GM20431 (cell line): ENCODE results near the gene POU2F2.
"Not testable (repeated sequence)": the region's sequence is repeated elsewhere in the genome, so short reads cannot be mapped to it uniquely, and the experiment has no call there.

Source experiments
- in situ Hi-C: fragments of 300-500 bp; cut with MseI, MboI; formaldehyde crosslinking; loops from one replicate; pipeline ENCODE4 v1.15.0; 2020; ENCODE audit warnings: low sequenced_read_pairs; ENCODE audit not compliant: unreplicated experiment

Gene POU2F2

DNA sequence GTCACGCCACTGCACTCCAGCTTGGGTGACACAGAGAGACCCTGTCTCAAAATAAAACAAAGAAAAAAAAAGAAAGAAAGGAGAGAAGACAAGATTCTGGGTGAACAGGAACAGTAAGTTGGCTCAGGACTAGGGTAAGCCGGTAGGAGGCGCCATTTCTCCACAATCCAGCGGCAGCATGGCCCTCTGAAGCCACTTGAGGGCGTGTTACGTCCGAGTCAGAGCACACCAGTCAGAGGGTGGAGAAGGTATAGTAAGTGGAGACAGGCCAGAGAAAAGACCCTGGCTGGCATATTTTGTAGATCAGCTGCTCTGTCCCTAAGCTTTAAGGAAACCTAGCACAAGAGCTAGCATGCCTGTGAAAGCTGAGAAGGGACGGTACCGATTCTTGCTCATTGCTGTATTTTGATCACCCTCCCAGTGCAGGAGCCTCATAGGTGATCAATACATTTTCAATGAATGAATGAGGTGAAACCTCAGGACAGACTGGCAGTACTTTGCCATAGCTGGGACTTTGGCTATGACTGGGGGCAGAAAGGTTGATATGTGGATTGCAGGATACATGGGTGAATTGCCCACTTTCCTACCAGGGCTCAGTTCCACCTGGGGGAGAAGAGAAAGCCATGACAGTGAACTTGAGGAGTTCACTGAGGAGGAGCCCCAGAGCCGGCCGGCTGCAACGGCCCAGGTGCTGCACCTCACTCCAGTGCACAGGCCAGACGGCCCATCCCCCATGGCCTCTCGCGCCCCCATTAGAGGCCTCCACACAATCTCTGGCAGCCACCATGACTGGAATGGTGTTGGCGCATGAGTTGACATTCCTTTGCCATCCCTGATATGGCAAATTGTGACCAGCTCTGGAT, 23.5 kb downstream of the POU2F2 start:
- in situ Hi-C loops: no loop called here

DNA sequence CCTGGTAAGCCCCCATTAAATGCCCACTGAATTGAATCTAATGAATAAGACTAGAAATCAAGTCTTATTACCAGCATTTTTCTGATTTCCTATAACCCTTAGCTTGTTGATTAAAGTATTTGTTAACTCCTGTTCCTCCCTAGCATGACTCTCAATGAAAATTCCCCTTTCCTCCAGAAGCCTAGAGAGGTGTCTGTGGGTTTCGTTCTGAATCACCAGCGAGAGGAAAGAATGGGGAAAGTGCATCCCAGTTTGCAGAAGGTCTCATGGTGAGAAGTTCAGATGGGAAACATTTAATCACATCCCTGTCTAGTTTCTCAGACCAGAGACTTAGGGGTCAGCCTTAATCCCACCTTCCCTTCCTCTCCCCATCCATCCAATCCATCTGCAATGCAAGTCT, 26.9 kb downstream of the POU2F2 start:
- in situ Hi-C loops: no loop called here

DNA sequence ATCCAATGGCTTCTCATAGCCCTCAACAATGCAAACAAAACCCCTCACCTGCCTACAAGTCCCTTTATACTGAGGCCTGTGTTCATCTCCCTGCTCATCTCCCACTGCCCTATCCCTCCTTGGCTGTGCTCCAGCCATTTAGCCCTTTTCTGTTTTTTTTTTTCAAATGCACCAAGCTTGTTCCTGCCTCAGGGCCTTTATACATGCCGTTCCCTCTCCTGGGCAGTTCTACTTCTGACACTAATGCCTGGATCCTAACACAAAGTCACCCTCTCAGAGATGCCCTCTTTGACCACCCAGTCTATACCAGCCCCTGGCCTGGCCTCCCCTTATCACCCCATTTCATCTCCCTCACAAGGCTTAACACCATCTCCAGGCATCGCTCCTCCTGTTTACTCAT, 29.4 kb downstream of the POU2F2 start:
- in situ Hi-C loops: no loop called here

DNA sequence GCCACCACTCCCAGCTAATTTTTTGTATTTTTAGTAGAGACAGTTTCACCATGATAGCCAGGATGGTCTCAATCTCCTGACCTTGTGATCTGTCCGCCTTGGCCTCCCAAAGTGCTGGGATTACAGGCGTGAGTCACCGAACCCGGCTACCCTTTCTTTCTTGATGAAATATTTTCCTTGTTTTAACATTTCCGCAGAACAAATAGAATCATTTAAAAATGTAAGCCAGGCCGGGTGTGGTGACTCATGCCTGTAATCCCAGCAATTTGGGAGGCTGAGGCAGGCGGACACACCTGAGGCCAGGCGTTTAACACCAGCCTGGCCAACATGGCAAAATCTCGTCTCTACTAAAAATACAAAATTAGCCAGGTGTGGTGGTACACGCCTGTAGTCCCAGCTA, 32.0 kb downstream of the POU2F2 start:
- in situ Hi-C loops: not testable (repeated sequence)

DNA sequence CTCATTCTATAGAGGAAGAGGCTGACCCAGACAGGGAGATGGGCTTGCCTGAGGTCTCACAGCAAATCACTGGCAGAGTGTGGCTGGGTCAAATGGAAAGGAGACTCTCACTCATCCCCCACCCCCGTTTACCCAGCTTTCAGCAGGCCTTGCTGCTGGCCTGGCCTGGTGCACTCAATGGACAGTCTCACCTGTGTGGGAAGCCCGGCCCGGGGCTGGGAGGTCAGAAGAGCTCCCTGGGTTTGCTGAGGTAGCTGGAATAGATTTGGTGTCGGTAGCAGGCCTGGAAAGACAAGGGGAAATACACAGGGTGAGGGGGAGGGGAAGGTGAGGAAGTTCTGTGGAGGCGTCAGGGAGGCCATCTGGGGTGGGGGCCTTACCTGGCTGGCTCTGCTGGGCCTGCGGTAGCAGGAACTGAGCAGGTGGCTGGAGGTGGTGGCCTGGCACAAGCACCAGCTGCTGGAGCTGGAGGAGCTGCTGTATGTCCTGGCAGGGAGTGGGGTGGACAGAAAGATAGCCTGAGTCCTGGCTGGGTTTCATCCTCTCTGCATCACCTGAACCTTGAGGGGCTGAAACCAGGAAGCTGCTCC, 32.8 kb downstream of the POU2F2 start:
- in situ Hi-C loops: no loop called here

DNA sequence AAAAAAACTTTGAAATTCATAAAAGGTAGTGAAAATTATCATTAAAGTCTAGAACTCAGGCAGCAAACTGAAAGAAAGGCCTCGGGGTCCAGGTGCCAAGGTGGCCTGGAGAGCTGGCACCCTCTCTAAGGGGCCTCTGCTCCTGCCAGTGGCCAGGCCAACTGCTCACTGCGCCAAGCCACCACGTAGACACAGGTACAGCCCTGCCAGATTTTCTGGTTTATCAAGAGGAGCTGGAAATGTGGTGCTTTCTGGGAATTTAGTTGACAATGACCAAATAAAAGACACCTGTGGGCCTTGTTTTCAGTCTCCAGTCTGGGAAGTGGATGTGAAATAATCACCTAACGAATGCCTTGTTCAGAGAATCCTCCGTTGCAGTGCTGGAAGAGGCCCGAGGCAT, 33.5 kb downstream of the POU2F2 start:
- in situ Hi-C loops: no loop called here

DNA sequence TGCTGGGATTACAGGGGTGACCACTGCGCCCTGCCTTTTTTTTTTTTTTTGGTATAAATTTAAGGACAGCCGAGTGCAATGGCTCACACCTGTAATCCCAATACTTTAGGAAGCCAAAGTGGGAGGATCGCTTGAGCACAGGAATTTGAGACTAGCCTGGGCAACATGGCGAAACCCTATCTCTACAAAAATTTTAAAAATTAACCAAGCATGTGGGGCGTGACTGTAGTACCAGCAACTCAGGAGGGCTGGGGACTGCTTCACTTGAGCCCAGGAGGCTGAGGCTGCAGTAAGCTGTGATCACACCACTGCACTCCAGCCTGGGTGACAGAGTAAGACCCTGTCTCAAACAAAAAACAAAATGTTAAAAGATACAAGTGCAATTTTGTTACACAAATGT, 34.8 kb downstream of the POU2F2 start:
- in situ Hi-C loops: no loop called here

DNA sequence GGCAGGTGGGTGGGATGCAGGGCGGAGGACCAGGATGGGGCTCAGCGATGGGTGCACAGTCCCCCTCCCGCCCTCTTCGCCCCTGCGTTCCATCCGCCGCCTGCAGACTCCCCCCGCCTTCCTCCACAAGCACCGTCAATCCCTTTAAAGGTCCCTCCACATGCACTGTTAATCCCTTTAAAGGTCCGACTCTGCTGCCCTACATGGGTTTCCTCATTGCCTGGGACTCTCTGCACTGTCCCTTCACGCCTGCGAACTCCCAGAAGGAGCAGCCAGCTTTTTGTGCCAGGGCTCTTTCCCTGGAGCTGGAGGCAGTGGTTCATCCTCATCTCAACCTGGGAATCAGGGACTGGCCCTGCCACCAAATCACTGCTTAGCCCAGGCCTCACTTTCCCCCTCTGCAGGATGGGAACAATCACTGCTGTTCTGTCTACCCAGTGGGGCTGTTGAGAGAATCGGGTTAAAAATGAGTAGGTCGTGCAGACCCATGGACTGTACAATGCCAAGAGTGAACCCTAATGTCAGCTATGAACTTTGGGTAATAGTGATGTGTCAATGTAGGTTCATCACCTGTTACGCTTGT, 35.9 kb downstream of the POU2F2 start:
- in situ Hi-C loops: no loop called here

DNA sequence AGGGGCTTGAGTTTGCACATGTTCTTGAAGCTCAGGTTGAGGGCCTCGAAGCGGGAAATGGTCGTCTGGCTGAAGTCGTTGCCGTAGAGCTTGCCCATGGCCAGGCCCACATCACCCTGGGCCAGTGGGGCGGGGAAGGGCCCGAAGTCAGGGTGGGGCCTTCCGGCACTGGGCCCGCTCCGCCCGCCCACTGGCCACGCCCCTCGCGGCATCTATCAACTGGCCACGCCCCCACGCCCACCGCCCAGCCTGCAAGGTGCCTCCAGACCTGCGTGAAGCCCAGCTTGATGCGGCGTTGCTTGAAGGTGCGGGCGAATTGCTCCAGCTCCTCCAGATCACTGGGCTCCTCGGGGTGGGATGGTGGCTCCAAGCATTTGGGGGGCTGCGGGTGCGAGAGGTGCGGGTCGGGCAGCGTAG, 36.4 kb downstream of the POU2F2 start:
- in situ Hi-C loops: no loop called here

DNA sequence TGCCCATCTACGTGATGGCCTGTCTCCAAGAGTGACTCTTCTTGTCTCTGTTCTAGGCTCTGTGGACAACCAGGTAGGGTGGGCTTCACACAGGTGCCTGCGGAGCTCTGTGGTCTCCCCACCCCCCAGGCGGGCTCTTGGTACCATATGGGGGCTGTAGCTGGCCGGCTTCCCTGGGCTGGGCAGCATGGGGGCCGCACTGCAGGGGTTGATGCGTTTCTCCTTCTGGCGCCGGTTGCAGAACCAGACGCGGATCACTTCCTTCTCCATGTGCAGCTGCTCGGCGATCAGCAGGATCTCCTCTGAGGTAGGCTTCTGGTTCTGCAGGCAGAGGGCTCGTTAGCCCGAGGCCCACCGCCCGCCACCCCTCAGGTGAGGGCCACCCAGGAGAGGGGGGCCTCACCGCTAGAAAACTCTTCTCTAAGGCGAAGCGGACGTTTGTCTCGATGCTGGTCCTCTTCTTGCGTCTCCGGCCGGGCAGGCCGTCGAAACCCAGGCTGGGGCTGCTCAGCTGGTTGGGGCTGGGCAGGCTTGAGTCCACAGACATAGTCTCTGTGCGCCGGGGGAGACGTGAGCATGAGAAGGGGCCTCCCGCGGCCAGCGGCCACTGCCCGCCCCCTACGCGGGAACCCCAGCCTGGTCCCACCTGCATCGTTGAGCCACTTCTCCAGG, 37.0 kb downstream of the POU2F2 start:
- in situ Hi-C loops: no loop called here

DNA sequence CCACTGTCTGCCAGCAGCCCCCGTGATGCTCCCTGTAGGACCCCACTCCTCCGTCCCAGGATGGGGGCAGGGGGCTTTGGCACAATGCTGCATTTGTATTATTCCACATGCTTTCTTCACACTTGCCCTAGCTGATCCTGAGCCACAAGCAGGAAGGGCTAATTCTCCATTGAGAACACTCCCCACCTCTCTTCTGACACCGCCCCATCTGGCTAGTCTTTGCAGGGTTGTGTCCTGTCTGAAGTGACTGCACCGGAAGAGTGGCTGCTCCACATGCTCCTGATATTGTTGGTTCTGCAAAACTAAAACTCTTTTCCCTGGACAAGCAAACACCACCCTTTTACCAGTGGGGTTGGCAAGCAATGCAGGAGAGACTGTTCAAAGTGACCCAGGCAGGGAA, 38.3 kb downstream of the POU2F2 start:
- in situ Hi-C loops: no loop called here

DNA sequence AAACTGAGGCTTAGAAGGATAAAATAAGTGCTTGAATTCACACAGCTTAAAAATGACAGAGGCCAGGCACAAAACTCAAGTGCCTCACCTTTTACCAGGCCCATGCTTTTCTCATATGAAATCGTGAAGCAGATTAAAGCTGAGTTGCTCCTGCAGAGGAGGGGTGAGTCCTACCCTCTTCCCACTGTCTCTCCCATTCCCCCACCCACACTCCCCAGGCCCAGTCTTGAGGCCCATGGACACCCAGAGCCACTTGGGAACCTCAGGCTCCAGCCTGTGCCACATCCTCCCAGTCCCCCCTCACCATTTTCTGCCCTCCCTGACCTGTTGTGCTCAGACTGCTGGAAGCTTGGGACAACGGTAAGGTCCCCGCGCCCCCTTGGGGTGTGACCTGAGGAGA, 38.7 kb downstream of the POU2F2 start:
- in situ Hi-C loops: no loop called here

DNA sequence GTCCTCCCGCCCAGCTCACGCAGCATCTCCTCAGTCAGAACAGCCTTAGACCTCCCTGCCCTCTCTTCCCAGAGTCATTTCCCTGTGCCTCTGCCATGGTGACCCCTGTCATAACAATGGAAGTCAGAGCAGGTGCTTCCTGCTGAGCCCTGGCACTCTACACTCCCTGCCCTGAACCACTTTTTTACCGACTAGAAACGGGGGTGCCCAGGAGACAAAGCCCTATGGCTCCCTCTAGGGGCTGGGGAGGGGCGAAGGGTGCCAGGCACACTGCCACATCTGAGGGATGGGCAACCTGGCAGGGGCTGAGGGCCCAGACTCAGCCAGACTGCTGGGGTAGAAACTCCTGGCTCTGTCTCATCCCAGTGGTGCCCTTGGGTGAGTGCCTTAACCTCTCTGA, 39.9 kb downstream of the POU2F2 start:
- in situ Hi-C loops: no loop called here

DNA sequence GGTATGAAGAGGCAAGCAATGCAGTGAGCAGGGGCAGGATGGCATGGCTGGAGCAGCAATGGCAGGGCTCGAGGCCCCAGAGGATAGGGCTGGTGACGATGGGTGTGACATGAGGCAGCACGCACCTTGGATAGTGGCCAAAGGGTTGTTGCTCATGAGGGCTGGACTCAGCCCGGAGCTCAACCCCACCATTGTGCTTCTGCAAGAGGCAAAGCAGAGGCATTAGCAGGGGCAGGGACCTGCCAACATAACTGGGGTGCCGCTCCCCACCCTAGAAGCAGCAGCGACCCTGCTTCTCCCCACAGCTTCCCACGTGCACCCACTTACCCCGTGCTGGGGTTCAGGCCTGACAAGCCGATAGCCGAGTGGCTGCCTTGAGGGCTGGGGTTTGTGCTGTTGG, 40.5 kb downstream of the POU2F2 start:
- in situ Hi-C loops: no loop called here

DNA sequence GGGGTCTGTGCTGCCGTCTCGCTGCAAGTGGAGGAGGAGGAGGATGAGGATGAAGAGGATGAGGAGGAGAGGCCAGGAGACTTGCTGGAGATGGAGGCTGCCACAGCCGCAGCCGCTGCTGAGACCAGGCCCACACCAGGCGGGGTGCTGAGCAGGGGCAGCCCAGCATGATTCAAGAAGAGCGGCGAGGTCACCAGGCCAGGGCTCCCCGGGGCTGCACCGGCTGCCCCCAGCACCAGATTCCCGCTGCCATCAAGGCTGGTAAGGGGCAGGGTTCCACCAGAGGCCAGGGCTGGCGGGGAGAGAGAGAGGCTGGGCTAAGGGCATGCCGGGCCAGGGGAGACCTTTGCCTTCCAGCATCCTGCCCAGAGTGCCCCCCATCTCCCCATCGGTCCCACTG, 40.9 kb downstream of the POU2F2 start:
- in situ Hi-C loops: no loop called here

DNA sequence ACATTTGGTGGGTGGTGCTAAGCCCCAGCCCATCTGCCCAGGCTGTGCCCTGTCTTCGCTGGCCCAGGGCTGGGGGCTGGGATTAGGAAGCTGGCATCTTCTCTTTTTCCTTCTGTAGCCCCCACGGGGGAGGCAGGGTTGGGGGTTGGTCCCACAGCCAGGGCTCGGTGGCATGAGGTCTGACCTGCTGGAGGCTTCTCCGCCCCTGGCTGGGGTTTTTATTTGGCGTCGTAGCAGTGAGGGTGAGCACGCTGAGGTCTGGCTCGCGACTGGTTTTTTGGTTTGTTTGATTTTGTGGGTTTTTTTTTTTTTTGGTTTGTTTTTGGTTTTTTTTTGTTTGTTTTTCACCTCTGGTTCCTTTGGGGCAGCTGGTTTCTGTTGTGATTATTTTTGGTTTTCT, 41.6 kb downstream of the POU2F2 start:
- in situ Hi-C loops: no loop called here

DNA sequence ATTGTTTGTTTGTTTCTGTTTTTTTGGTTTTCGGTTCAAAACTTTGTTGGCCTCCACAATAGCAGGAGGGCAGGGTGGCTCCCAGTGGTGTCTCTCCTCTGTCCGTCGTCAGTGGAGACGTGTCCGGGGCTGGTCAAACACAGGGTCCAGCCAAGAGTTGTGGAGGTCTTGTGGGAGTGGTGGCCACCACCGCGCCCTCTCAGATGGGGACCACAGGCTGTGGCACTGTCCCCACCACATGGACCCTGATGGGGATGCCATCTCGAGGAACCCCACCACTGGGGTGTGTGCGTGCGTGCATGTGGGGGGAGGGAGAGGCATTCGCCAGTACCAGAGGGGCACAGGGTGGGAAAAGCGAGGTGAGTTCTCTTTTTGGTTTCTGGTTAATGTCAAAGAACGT, 42.5 kb downstream of the POU2F2 start:
- in situ Hi-C loops: no loop called here

DNA sequence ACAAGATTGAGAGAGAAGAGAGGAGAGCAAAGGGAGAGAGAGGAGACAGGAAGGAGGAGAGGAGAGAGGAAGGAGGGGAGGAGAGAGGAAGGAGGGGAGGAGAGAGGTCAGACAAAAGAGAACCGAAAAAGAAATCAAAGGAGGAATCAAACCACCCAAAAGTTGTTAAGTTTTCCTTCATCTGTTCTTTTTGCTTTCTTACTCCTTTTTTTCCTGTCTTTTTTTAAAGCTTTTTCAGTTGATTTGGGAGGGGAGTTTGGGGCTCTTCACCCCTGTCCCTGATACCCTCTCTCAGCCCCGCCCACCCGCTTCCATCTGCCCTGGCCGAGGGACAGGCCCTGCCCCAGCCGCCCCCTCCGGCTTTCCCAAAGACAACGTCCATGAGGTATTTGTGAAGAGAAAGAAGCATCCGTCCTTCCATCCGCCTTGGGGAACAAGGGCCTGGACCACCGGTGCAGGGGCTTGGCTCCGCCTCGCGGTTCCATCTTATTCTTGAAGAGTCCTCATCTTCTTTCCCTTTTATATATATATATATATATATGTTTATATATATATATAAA, 43.0 kb downstream of the POU2F2 start:
- in situ Hi-C loops: no loop called here

DNA sequence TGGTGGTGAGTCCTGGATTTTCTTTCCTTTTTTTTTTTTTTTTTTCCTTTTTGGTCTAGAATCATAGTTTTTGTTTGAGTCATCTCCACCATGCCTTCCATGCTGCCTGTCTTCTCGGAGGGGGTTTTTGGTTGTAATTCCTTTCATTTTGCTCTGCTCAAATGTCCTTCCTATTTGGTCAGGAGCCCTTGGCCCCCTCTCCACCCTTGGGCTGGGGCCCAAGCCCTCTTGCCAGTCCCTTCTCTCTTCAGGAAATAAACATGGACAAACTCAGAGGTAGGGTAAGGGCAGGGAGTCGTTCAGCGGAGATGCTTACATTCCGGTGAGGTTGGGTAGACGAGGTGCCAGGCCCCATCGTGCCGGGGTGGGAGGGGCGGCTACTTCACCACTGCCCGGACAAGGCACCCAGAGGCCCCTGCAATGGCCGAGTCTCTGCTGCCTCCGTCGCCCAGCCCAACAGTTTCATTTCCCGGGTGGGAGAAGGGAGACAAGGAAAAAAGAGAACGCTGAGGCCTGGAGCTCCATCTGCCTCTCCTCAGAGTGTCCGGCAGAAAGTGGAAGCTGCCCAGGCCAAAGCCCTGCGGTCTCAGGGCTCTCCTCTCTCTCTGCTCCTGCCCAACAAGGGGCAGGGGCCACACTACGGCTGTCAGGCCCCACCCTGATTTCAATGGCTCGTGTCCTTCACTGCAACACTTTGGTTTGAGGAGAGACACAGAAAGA, 43.6 kb downstream of the POU2F2 start:
- in situ Hi-C loops: no loop called here
